HG03045 (cell line): Measurements from ENCODE around the gene ANKRD55.
"Not testable (repeated sequence)": the region's sequence is repeated elsewhere in the genome, so short reads cannot be mapped to it uniquely, and the experiment has no call there.

Experiments used
- ATAC-seq: cut with Tn5 transposase; IDR thresholded peaks from one replicate; pipeline ENCODE4 v1.9.1; 2021; ENCODE audit warnings: mild to moderate bottlenecking, moderate library complexity; ENCODE audit not compliant: unreplicated experiment

The ANKRD55 gene

DNA sequence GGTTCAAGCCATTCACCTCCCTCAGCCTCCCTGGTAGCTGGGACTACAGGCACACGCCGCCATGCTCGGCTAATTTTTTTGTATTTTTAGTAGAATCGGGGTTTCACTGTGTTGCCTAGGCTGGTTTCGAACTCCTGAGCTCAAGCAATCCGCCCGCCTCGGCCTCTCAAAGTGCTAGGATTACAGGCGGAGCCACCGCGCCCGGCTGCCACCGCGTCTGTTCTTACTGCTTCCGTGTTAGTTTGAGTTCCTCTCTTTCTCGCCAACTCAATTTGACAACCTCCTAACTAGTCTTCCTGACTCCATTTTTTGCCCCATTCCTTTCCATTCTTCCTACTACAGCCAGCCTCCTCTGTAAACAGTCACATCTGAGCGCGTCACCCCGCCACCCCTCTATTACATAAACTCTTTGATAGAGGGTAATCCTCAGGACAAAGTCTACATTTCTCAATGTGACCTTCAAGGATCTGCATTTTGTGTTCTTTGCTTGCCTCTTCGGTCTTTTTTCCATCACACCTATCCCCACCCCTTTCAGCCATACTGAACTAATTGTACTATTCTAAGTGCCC lies 149.8 kb downstream of the ANKRD55 start:
- no peak for ATAC-seq

DNA sequence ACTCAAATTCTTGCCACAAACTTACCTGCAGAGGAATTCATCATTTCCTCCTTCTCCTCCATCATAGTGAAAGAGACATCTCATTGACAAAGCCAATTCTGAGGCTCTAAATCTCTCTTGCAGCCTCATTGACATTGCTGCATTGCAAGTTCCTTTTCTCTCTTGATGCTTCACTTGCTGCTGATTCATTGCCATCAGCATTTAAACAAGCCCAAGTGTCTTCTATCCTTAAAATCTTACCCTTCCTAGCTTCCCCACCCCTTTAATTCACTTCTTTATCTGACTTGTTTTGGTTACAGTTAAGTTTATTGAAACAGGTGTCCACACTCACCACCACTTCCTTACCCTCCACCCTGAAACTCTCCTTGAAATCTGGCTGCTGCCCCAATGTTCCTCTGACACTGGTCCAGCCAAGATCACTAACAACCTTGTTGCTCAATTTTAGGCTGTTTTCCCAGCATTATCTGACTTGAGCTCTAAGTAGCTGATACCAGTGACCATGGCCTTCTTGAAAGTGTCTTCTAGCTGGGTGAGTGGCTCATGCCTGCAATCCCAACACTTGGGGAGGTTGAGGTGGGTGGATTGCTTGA lies 152.0 kb downstream of the ANKRD55 start:
- ATAC-seq, result peak; percentile 31

DNA sequence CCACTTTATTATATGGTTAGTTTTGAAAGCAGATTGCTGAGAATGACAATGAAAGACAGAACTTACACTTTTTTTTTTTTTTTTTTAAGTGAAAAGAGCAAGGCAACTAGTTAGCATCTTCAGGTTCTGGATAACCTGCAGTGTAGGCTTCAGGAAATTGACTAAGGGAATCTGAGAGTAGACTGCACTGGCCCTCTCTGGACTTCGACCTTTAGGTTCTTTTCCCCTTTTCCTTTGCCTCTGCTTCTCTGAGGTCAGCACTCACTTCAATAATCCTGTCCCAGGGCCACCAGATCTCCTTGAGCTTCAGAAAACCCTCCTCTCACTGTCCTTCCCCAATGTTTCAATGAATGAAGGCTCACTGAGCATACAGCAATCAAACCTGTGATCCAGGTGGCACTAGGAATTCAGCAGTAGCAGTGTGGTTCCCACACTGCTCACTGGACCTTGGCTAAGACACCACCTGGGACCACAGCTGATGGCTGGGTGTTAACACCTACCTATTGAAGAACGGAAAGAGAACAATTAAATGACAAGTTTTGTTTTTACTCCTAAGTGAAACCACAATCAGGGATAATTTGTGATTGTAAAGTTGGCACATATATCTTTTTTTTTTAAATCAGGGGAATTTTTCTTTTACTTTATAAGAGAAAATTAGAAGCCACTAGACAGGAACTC lies 152.6 kb downstream of the ANKRD55 start:
- ATAC-seq, result peak; percentile 47

DNA sequence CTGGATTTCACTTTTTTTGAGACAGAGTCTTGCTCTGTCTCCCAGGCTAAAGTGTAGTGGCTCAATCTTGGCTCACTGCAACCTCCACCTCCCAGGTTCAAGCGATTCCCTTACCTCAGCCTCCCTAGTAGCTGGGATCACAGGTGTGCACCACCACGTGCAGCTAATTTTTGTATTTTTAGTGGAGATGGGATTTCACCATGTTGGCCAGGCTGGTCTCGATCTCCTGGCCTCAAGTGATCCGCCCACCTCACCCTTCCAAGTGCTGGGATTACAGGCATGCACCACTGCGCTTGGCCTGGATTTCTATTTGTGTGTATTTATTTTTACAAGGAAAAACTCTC lies 154.0 kb downstream of the ANKRD55 start:
- not testable (repeated sequence) for ATAC-seq

DNA sequence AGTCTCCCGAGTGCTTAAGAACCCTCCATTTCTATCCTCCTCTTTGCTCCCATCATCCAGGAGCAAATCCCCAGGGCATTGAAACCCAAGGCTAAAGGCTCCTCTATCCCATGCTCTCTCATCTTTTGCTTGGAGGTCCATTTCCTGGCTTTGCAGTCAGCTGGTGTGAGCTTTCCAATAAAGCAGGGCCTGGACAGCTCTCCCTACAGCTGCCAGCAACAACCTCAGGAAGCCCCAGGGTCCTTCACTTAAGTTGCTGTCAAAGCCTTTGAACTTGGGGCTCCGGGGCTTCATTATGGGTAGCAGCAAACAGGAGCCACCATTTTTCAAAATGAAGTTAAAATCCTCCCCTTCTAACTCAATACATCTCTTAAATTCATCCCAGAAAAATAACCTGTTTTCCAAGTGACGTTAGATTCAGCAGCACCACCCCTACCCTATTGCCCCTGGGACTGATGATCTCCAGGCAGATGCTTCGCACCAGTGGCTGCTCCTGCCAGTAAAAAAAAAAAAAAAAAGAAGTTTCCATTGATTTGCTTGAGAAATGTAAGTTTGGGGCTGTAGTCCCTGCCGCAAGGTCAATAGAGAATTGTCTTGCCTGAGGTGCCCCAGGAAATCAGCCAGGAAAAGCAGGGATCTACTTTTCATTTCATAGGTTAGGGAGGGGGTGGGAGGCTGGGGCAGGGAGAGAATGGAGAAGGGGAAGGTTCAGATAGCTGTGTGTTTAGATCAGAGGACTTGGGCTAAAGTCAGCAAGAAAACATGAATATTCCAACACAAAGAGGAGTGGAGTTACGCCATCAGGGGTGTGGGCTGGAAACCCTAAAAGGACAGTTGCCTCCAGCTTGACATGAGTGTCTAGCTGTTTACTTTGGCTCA lies 154.6 kb downstream of the ANKRD55 start:
- no peak for ATAC-seq

DNA sequence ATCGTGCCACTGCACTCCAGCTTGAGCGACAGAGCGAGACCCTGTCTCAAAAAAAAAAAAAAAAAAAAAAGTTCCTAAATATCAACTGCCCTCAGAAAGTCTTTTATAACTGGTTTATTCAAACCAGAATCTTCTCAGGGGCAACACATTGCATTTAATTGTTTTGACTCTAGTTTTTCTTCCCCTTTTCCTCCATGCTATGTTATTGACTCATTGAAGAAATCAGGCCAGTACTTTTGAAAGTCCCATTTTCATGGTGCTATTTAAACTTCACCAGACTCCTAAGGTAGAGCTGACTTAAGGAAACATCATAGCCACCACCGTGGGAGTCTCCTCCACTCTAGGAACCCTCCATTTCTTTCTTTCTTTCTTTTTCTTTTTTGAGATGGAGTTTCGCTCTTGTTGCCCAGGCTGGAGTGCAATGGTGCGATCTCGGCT lies 155.3 kb downstream of the ANKRD55 start:
- ATAC-seq, result no peak

DNA sequence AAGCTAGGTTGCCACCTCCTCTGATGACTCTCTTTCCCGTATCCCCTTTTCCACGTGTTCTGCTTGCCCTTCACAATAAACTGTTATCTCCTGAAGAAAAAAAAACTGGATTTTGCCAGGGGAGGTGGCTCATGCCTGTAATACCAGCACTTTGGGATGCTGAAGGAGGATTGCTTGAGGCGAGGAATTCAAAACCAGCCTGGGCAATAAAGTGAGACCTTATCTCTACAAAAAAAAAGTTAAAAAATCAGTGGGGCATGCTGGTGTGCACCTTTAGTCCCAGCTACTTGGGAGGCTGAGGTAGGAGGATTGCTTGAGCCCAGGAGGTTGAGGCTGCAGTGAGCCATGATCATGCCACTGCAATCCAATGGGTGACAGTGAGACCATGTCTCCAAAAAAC lies 156.6 kb downstream of the ANKRD55 start:
- no peak for ATAC-seq

DNA sequence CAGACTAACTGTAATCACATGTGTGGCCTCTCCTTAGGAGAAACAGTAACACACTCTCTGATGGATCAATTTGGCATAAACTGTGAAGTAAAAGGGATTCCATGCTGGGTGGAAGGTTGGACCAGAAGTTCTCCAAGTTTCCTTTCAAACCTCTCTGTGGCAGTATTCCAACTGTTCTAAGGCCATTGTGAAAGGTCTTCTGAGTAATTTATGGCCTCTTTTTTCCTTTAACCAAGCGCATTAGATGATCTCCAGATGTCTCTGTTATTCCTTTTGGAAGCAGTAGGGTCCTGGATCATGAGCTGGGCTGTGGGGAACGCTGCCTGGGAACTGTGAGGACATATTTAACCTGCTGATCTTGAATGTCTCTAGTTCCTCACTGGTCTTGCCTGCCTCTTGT lies 157.8 kb downstream of the ANKRD55 start:
- ATAC-seq, result no peak

DNA sequence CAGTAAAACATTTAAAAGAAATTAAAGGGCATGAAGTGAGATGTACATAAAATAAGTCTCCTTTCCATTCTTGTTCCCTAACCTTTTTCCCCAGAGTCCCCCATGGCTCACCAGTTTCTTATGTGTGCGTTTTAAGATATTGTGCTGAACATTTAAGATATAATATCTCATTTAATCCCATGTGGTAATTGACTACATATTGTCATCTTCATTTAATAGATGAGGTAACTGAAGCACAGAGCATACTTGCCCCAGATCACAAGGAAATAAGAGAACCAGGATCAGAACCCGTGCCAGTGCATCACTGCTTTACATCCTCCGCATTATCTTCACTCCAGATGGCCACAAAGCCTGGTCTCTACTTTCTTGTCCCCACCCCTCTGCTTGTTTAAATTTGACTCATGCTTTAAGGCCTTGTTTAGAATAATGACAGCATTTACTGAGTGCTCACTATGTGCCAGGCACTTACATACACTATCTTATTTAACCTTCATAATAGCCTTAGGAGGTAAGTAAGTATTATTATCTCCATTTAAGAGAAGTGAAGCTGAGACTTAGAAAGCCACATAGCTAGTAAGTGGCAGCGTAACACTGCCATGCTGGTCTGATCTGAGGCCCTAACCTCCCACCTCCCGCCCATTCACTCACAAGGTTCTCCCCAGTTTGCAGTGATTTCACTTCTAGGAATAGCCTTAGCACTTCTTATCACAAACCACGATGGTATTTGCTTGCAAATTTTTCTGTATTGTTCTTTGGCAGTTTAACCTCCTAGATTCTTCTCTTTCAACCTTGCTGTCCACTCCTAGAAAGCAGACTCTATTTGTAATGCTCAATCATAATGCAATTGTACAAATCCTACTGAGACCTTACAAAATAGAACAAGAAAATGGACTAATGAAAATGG lies 160.0 kb downstream of the ANKRD55 start:
- no peak for ATAC-seq

DNA sequence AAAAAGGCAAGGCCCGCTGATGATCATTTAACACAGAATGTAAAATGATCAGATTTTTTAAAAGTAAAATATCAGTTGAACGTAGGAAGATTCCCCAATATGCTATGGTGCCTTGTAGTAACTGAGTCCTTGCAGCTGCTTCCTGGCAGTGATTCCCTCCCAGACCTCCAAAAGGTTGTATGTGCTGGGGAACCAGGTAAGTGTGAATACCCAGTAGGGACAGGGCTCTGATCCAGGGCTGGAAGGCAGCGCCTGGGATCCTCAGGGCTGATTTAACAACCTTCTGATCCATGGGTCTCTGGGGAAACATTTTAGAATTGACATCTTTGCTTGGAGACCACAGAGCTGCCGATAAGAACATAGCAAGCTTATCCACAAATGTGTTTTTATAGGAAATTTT lies 161.7 kb downstream of the ANKRD55 start:
- ATAC-seq, result no peak

DNA sequence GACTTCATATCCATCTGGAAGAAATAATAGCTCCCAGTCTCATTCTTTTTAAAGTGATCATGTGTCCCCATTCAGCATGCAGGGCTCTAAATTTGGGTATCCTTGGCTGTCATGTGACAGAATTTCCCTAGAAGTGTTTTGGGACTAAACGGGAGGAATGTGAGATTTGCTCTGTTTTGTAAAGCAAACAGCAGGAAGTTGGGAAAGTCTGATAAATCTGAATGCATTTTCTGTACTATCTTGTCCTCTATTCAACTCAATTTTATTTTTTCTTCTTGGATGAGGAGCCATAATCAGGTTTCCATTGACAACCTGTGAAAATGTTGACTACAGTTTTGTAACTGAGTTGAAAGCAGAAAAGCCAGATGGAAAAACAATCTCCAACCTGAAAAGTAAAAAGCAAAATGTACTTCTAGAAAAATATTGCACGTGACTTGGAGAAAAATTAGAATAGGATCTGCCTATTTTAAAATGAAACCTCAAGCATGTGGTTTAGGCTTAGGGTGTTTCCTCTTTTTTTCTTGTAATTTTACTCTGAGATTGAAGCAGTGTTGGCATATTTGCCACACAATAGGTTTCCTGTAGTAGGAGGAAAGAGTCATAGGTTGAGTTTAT lies 162.2 kb downstream of the ANKRD55 start:
- ATAC-seq, result no peak

DNA sequence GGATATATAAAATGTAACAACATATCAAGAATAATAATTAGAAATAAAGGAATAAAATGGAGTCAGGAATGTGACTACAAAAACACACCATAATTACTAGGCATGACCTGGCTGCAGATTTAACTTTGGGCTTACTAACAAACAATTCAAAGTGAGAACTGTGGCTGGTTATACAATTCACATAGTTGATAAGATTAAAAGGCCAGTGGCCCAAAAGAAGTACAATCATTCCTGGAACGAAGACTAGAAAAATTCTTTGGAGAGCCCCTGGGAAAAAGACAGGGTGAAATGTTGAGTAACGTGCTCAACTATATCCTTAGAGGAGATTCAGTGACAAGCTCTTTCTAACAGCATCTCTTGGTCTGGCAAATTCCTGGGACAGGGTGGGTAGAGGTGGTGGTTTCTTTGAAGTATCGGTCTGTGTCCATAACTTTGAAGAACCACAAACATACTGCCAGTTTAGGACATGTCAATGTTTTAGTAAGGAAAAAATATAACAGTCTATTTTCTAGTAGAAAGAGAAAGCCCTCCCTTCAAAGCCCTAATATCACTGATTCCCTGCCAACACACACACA lies 163.4 kb downstream of the ANKRD55 start:
- ATAC-seq, result no peak

DNA sequence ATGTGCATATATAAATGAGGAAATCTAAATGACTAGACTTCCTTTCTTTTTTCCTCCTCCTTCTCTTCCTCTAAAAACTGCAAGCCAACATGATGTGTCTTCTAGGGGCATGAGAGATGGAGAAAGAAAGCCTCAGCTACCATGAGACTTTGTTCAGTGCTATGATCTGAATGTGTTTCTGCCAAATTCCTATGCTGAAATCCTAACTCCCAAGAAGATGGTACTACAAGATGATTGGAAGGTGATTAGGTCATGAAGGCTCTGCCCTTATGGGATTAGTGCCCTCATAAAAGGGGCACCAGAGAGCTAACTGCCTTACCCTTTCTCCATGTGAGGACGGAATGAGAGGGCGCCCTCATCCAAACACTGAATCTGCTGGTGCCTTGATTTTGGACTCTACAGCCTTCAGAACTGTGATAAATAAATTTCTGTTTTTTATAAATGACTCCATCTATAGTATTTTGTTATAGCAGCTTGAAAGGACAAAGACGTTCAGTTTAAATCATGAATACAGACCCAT lies 166.1 kb downstream of the ANKRD55 start:
- ATAC-seq, result no peak

DNA sequence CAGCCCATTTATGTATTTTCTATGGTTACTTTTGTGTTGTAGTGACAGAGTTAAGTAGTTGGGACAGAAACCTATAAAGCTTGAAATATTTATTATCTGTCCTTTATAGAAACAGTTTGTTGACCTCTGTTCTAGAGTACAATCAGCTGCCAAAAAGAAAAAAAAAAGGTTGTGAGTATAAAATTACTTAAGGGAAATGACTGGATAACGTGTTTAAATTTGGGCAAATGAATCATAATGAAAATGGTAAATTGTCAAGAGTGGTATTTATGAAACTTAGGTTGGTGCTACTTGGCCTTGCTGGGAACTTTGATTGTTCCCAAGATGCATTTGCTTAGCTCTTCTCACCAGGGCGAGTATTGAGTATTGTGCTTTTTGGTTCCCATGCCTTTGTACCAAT lies 168.1 kb downstream of the ANKRD55 start:
- no peak for ATAC-seq

DNA sequence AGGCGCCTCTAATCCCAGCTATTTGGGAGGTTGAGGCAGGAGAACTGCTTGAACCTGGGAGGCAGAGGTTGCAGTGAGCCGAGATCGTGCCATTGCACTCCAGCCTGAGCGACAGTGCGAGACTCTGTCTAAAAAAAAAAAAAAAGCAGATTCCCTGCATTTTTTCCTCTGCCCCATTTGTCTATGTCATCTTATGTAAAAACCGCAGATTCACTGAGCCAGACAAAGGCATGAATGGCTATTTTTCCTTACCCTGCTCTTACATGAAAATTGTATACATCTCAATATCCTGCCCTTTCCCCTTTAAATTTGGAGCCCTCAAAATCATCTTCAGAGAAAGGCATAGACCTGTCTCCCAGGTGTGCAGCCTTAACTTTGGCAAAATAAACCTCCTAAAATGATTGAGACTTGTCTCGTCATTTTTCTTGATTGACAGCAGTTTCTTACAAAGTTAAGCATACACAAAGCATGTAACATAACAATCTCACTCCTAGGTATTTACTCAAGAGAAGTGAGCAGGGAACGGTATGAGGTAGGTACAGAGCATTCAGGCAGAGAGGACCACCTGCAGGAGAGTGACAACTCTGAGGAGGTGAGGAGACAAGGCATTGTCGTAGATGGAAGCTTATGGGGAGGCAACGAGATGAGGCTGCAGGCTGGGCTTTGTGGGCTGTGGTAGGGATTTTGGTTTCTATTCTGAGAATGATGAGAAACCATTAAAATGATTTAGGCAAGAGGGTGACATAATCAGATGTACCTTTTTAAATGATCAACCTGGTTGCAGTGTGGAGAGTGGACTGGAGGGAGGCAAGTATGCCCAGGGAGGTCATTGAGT lies 172.6 kb downstream of the ANKRD55 start:
- no peak for ATAC-seq

DNA sequence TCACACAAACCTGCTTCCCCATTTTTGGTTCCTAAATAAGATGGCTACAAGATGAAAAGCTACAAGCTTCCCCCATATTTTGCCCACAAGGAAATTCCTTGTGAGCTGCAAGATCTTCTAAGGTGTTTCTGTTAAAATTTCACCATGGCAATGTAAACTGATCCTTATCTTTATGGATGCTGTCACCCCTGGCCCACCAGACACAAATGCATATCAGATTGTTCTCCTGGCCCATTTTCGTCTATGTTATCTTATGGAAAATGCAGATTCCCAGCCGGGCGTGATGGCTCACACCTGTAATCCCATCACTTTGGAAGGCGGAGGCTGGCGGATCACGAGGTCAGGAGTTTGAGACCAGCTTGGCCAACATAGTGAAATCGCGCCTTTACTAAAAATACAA lies 173.3 kb downstream of the ANKRD55 start:
- ATAC-seq, result no peak

DNA sequence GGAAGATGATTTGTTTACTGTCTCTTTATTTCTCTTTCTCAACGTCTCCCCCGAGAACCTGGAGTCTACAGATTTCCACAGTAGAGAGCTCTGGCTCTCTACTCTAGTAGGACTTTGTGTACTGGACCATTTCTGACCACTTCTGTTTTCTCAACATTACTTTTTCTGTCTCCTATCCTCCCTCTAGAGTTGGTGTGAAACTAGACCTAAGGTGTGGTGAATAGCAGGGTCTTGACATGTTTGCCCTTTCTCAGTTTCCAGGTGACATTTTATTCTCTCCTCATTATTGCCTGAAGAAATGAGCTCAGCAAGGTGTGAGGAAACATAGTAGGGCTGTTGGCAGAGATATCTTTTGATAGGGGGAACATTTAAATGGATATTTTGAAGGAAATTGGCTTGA lies 176.3 kb downstream of the ANKRD55 start:
- no peak for ATAC-seq

DNA sequence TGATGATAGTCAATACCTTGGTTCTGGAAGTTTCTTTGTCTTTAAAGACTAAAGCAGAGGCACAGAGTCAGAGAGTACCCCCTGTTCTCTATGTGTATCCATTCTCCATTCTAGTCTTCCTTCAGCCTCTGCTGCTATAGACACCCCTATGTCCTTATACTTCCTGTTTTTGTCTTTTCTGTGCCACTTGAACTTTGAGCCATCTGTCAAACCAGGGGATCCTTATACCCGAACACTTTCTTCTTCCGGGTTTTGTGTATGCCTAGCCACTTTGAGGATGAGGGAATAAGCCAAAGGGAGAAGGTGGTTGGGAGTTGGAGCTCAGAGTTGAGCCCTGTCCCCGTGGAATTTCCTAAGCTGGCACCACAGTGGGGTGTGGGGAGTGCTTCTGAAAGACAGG lies 177.3 kb downstream of the ANKRD55 start:
- ATAC-seq, result no peak

DNA sequence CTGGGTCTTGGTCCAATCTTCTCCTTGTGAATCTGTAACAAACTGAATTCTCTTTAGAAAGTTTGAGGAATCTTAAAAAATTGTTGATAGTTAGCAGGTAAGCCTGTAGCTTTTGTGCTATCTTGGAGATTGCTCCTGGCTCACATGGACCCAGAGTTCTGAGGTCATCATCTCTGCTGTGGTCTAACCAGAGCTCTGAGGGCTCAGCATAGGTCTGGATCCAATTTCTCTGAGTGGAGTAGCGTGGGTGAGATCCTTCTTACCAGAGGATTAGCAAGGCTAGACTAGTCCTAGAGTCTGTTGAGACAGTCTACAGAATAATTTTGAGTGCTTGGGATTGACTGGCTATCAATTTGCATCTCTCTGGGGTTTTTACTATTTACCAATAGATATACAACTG lies 177.8 kb downstream of the ANKRD55 start:
- no peak for ATAC-seq
